Mesenchymal stem cell (in vitro differentiated cells and primary cell): Measurements from ENCODE around the gene COL9A1.

ENCODE experiments used
- DNase-seq: peaks from one replicate; pipeline ENCODE4 v3.0.0-alpha.2; 2013
- H2AFZ ChIP-seq: one replicate; pipeline ENCODE4 v1.6.1; 2013; ENCODE audit warnings: low read depth, mild to moderate bottlenecking, control low read depth, inconsistent platforms, low read length, moderate library complexity
- H2AK5ac ChIP-seq: 2 replicates; pipeline ENCODE4 v1.6.1; 2013; ENCODE audit warnings: low read length, moderate library complexity, mild to moderate bottlenecking, inconsistent platforms; ENCODE audit not compliant: severe bottlenecking
- H2BK120ac ChIP-seq: one replicate; pipeline ENCODE4 v1.6.1; 2013; ENCODE audit warnings: low read depth, mild to moderate bottlenecking, inconsistent platforms, low read length, moderate library complexity
- H2BK12ac ChIP-seq, 2 experiments: one replicate each; pipeline ENCODE4 v1.6.1; 2013; ENCODE audit warnings: inconsistent platforms in 2 of 2, low read length in 2 of 2, mild to moderate bottlenecking in 2 of 2, moderate library complexity in 2 of 2, control low read depth in 1 of 2
- H2BK15ac ChIP-seq: one replicate; pipeline ENCODE4 v1.6.1; 2013; ENCODE audit warnings: mild to moderate bottlenecking, low read depth, inconsistent platforms; ENCODE audit not compliant: poor library complexity, severe bottlenecking
- H2BK5ac ChIP-seq: 2 replicates; pipeline ENCODE4 v1.6.1; 2013; ENCODE audit warnings: low read depth, mild to moderate bottlenecking, low read length, control low read depth, inconsistent platforms; ENCODE audit not compliant: poor library complexity, severe bottlenecking
- H3K14ac ChIP-seq, 2 experiments: one replicate each; pipeline ENCODE4 v1.6.1; 2013; ENCODE audit warnings: inconsistent platforms in 2 of 2, low read length in 2 of 2, control low read depth in 1 of 2, mild to moderate bottlenecking in 1 of 2, moderate library complexity in 1 of 2
- H3K18ac ChIP-seq, 2 experiments: one replicate each; pipeline ENCODE4 v1.6.1; 2013; ENCODE audit warnings: inconsistent platforms in 2 of 2, low read length in 2 of 2, control low read depth in 1 of 2, low read depth in 1 of 2, mild to moderate bottlenecking in 1 of 2
- H3K23ac ChIP-seq, 2 experiments: one replicate each; pipeline ENCODE4 v1.6.1; 2013; ENCODE audit warnings: inconsistent platforms in 2 of 2, low read length in 2 of 2, mild to moderate bottlenecking in 2 of 2, moderate library complexity in 2 of 2, control low read depth in 1 of 2
- H3K27ac ChIP-seq: 2 replicates; pipeline ENCODE4 v1.5.1; 2013; ENCODE audit warnings: mild to moderate bottlenecking, moderate library complexity, low read length, control low read depth, inconsistent platforms; ENCODE audit not compliant: poor library complexity, severe bottlenecking
- H3K27me3 ChIP-seq, 2 experiments: 2 replicates each; pipeline versions ENCODE4 v1.6.1 to v1.7.0; 2013; ENCODE audit warnings: low read length in 2 of 2, mild to moderate bottlenecking in 2 of 2, moderate library complexity in 2 of 2, control low read depth in 1 of 2, inconsistent platforms in 1 of 2; ENCODE audit not compliant: control insufficient read depth in 1 of 2, insufficient read depth in 1 of 2
- H3K36me3 ChIP-seq, 2 experiments: 2 replicates each; pipeline versions ENCODE4 v1.6.1 to v1.7.0; 2013; ENCODE audit warnings: low read length in 2 of 2, control low read depth in 1 of 2, inconsistent platforms in 1 of 2, low read depth in 1 of 2, mild to moderate bottlenecking in 1 of 2; ENCODE audit not compliant: insufficient read depth in 2 of 2, control insufficient read depth in 1 of 2
- H3K4ac ChIP-seq, 2 experiments: one replicate each; pipeline ENCODE4 v1.6.1; 2013; ENCODE audit warnings: inconsistent platforms in 2 of 2, low read length in 2 of 2, mild to moderate bottlenecking in 2 of 2, moderate library complexity in 2 of 2, control low read depth in 1 of 2, low read depth in 1 of 2
- H3K4me1 ChIP-seq: 2 replicates; pipeline ENCODE4 v1.6.1; 2013; ENCODE audit warnings: low read depth, low read length, control low read depth; ENCODE audit not compliant: control insufficient read depth, insufficient read depth
- H3K4me2 ChIP-seq: 2 replicates; pipeline ENCODE4 v1.6.1; 2013; ENCODE audit warnings: low read length, mild to moderate bottlenecking, inconsistent platforms; ENCODE audit not compliant: poor library complexity, severe bottlenecking
- H3K4me3 ChIP-seq, 2 experiments: 2 replicates each; pipeline versions ENCODE4 v1.5.1 to v1.7.0; 2013; ENCODE audit warnings: low read length in 2 of 2, mild to moderate bottlenecking in 2 of 2, control low read depth in 1 of 2, low read depth in 1 of 2; ENCODE audit not compliant: insufficient read depth in 1 of 2
- H3K79me1 ChIP-seq: replicated peaks from 2 replicates; pipeline ENCODE4 v1.6.1; 2013; ENCODE audit warnings: mild to moderate bottlenecking, control low read depth, low read length, inconsistent platforms; ENCODE audit not compliant: poor library complexity, severe bottlenecking
- H3K9ac ChIP-seq: 2 replicates; pipeline ENCODE4 v1.7.0; 2013; ENCODE audit warnings: mild to moderate bottlenecking, low read length, moderate library complexity
- H3K9me3 ChIP-seq: 2 replicates; pipeline ENCODE4 v1.7.0; 2013; ENCODE audit warnings: mild to moderate bottlenecking, low read length; ENCODE audit not compliant: control insufficient read depth
- H4K8ac ChIP-seq: one replicate; pipeline ENCODE4 v1.6.1; 2013; ENCODE audit warnings: inconsistent platforms, mild to moderate bottlenecking, low read length, moderate library complexity
- H4K91ac ChIP-seq: one replicate; pipeline ENCODE4 v1.6.1; 2013; ENCODE audit warnings: mild to moderate bottlenecking, low read length, inconsistent platforms
- WGBS: methylation state at CpG from one replicate; pipeline ENCODE4 v1.1.7; 2013; ENCODE audit warnings: mixed read lengths; 5-methylcytosine and 5-hydroxymethylcytosine counted together

The COL9A1 gene

DNA sequence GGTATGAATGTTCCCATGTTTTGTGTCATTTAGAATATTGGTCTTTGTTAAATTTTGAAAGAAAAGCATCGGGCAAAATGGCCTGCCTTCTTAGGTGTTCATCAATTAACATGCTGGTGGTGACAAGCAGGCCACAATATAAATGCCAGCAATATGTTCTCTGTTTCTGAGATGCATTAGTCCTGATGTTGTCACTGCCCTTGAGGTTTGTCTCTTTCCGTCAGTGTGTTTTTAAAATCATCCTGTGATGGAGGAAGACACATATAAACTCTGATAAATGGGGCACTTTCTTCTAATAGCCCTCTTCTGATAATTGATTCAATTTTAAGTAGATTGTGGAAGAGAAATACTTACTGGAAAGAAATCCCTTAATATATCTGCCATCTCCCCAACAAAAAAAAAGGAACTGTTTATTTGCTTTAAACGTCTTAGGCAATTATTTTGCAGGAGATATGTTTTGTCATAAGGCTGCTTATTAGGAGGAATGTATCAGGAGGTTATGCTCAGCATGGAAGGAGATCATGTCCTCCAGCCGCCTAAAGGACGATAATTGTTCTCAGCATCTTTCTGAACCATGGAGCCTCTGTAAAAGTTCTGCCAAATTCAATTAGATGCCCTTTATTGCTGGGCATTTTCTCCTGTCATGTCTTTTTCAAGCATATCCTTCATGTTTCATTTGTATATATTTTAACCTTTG lies 134.1 kb downstream of the COL9A1 start:
- no peak overlapping the region for H3K4ac ChIP-seq
- no peak overlapping the region for H3K23ac ChIP-seq
- H4K91ac ChIP-seq: no peak overlapping the region
- no peaks in the 10 kb centered on the region for H3K79me1 ChIP-seq
- H3K18ac ChIP-seq: no peak overlapping the region
- no peak overlapping the region for H2BK15ac ChIP-seq
- H3K4me1 ChIP-seq: no peaks in the 10 kb centered on the region
- H3K9ac ChIP-seq: no peak overlapping the region
- H3K27ac ChIP-seq: no peak overlapping the region
- H2AFZ ChIP-seq: no peak overlapping the region
- WGBS: 80% methylated on average over 5 of the region's 5 CpGs
- no peak overlapping the region for H4K8ac ChIP-seq
- H3K36me3 ChIP-seq: no peaks in the 10 kb centered on the region
- no peak overlapping the region for H3K4me3 ChIP-seq
- no peaks in the 10 kb centered on the region for H3K9me3 ChIP-seq
- DNase-seq: no peak
- no peak overlapping the region for H2AK5ac ChIP-seq
- H3K27me3 ChIP-seq: peaks cover 0 to 37% of the 10 kb centered on the region in 2 experiments
- H2BK12ac ChIP-seq: no peak overlapping the region
- no peak overlapping the region for H2BK120ac ChIP-seq
- no peak overlapping the region for H3K14ac ChIP-seq
- no peak overlapping the region for H3K4me2 ChIP-seq
- no peak overlapping the region for H2BK5ac ChIP-seq
